B cell (primary cell): ENCODE results near the gene RNF213. TPM values are rescaled to one million over a fixed set of nuclear protein-coding genes. Genes with fewer than 3 reads are reported as not detected.
A peak's percentile ranks its signal among the peaks of the same experiment; 100 is the strongest.

ENCODE experiments used
- ATAC-seq: fragments of 200-7000 bp; cut with Tn5 transposase; one replicate; pipeline ENCODE4 v1.10.0; 2021; ENCODE audit warnings: low read depth, mild to moderate bottlenecking, moderate number of reproducible peaks, moderate library complexity
- CTCF ChIA-PET: fragments of 350-600 bp; sonication (Branson Sonifier 250); formaldehyde crosslinking; loops from one replicate; lab custom pipeline; 2021; ENCODE audit warnings: antibody characterized with exemption, inconsistent platforms; lab: Charles Lee
- POLR2A ChIA-PET: fragments of 350-600 bp; sonication (Branson Sonifier 250); formaldehyde crosslinking; loops from one replicate; lab custom pipeline; 2021; ENCODE audit warnings: antibody characterized with exemption; lab: Charles Lee
- DNase-seq: peaks from one replicate; pipeline ENCODE4 v3.0.0; 2013
- H2AFZ ChIP-seq: 2 replicates; pipeline ENCODE4 v1.6.1; 2012; ENCODE audit warnings: mild to moderate bottlenecking, low read depth, low read length; ENCODE audit not compliant: insufficient read depth, poor library complexity, severe bottlenecking
- H3K27ac ChIP-seq, 2 donors: 1 replicate in 1 of 2; 2 replicates in 1 of 2; pipeline ENCODE4 v1.5.1; 2012 to 2013; ENCODE audit warnings: low read length in 2 of 2, mild to moderate bottlenecking in 2 of 2, moderate library complexity in 1 of 2
- H3K27me3 ChIP-seq, 4 experiments: fragments of 200-600 bp in 1 of 4; sonication (generic) in 1 of 4; replicated peaks in 1 of 4; 1 replicate in 2 of 4; 2 replicates in 2 of 4; pipeline versions ENCODE4 v1.6.1 to v1.7.0; 2013 to 2016; ENCODE audit warnings: low read length in 3 of 4, mild to moderate bottlenecking in 2 of 4, mixed read lengths in 1 of 4, moderate library complexity in 1 of 4; ENCODE audit not compliant: insufficient read depth in 4 of 4, control insufficient read depth in 3 of 4; ENCODE audit errors: control extremely low read depth in 1 of 4
- H3K36me3 ChIP-seq, 2 experiments: replicated peaks in 1 of 2; 1 replicate in 1 of 2; 2 replicates in 1 of 2; pipeline versions ENCODE4 v1.6.1 to v1.7.1; 2013; ENCODE audit warnings: low read length in 1 of 2; ENCODE audit not compliant: insufficient read depth in 2 of 2, control insufficient read depth in 1 of 2; ENCODE audit errors: control extremely low read depth in 1 of 2, extremely low read depth in 1 of 2
- H3K4me1 ChIP-seq, 2 donors: fragments of 200-600 bp in 1 of 2; sonication (generic) in 1 of 2; 1 replicate in 1 of 2; 2 replicates in 1 of 2; pipeline versions ENCODE4 v1.5.1 to v1.6.1; 2013 to 2017; ENCODE audit warnings: low read length in 2 of 2; ENCODE audit not compliant: control insufficient read depth in 2 of 2, insufficient read depth in 2 of 2
- H3K4me2 ChIP-seq: replicated peaks from 2 replicates; pipeline ENCODE3; 2012; ENCODE audit warnings: mild to moderate bottlenecking, low read depth, low read length; ENCODE audit not compliant: poor library complexity, severe bottlenecking
- H3K4me3 ChIP-seq, 5 experiments: fragments of 200-600 bp in 1 of 5; sonication (generic) in 1 of 5; 1 replicate in 3 of 5; 2 replicates in 2 of 5; pipeline versions ENCODE4 v1.5.1 to v1.7.0; 2011 to 2016; ENCODE audit warnings: low read length in 4 of 5, mild to moderate bottlenecking in 4 of 5, low read depth in 2 of 5, control low read depth in 1 of 5, moderate library complexity in 1 of 5; ENCODE audit not compliant: insufficient read depth in 1 of 5; ENCODE audit errors: control extremely low read depth in 1 of 5, extremely low read depth in 1 of 5
- H3K79me2 ChIP-seq: fragments of 200-600 bp; sonication (generic); one replicate; pipeline ENCODE4 v1.6.0; 2016; ENCODE audit warnings: low read length; ENCODE audit not compliant: control insufficient read depth, insufficient read depth
- H3K9ac ChIP-seq: fragments of 200-600 bp; sonication (generic); 2 replicates; pipeline ENCODE4 v1.6.1; 2017; ENCODE audit warnings: mild to moderate bottlenecking, low read length, moderate library complexity
- H3K9me3 ChIP-seq, 3 donors: one replicate each; pipeline versions ENCODE4 v1.6.1 to v1.7.1; 2013; ENCODE audit warnings: low read length in 2 of 3; ENCODE audit not compliant: control insufficient read depth in 2 of 3, insufficient read depth in 1 of 3; ENCODE audit errors: control extremely low read depth in 1 of 3
- H4K20me1 ChIP-seq: 2 replicates; pipeline ENCODE4 v1.6.0; 2012; ENCODE audit warnings: mild to moderate bottlenecking, low read length; ENCODE audit not compliant: insufficient read depth, control insufficient read depth, poor library complexity, severe bottlenecking
- H3K27ac Mint-ChIP-seq: one replicate; pipeline ENCODE4 v1.8.0; 2021; ENCODE audit warnings: mixed read lengths
- H3K27me3 Mint-ChIP-seq: one replicate; pipeline ENCODE4 v1.8.0; 2021; ENCODE audit warnings: mixed read lengths
- H3K4me1 Mint-ChIP-seq: one replicate; pipeline ENCODE4 v1.8.0; 2021; ENCODE audit warnings: mixed read lengths
- H3K4me3 Mint-ChIP-seq: one replicate; pipeline ENCODE4 v1.8.0; 2021; ENCODE audit warnings: mixed read lengths
- H3K9me3 Mint-ChIP-seq: one replicate; pipeline ENCODE4 v1.8.0; 2022; ENCODE audit warnings: mixed read lengths; ENCODE audit not compliant: insufficient read depth
- EZH2 ChIP-seq: IDR thresholded peaks from 2 replicates; pipeline ENCODE4 v1.6.1; 2012; ENCODE audit warnings: borderline replicate concordance, low read depth, mild to moderate bottlenecking, moderate library complexity, low read length; ENCODE audit not compliant: insufficient read depth, poor library complexity, severe bottlenecking
- WGBS: methylation state at CpG from one replicate; pipeline ENCODE4 v1.1.5; 2013; ENCODE audit warnings: missing lambda C conversion rate; ENCODE audit not compliant: insufficient coverage; 5-methylcytosine and 5-hydroxymethylcytosine counted together
- intact Hi-C: fragments of 100-400 bp; cut with micrococcal nuclease; formaldehyde crosslinking; loops from one replicate; pipeline ENCODE4 v1.10.0; 2022
- polyA plus RNA-seq: library from polyadenylated mRNA; depleted of rRNA; stranded (reverse); fragments of >200 nt; gene quantifications from 2 replicates; pipeline ENCODE4 v1.2.3, GENCODE V29; 2012
- total RNA-seq, 2 donors: library from RNA; stranded (reverse); fragments of 120-200 nt in 1 of 2; gene quantifications; 1 replicate in 1 of 2; 2 replicates in 1 of 2; pipeline versions ENCODE4 v1.2.3 to v1.2.4, GENCODE V29; 2013 to 2022
- TF ChIP-seq, protein P1 (sequence below): fragments of 200-600 bp; IDR thresholded peaks from one replicate; pipeline ENCODE4 v1.8.0; 2022; ENCODE audit warnings: antibody characterized with exemption, mild to moderate bottlenecking

RNF213 gene
- total and polyA plus RNA-seq, 2 donors (not counting 1 experiment from before 2014, with no cell fraction given): 121 to 287 TPM

DNA sequence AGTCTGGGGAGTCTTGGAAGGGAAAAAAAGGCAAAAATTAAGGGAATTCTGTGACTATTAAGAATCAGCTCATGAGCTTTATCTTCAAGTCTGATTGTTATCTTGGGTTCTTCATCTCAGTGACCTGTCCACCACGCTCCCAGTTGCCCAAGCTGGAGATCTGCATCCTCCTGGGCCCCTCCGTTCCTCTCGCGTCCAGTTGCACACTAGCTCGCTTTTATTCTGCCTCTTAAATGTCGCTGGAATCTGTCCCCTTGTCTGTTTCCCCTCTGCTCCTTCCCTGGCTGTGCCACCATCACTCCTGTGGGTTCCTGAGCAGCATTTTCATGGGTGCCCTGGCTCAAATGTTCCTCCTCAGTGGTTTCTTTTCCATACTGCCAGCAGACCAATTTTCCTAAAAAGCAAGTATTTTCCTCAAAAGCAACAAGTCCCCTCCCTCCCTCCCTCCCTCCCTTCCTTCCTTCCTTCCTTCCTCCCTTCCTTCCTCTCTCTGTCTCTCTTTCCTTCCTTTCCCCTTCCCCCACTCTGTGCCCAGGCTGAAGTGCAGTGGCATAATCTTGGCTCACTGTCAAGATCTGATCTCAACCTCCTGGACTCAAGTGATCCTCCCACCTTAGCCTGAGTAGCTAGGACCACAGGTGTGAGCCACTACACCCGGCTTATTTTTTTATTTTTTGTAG, 155.7 kb downstream of the RNF213 start:
- TF ChIP-seq, protein P1, sequence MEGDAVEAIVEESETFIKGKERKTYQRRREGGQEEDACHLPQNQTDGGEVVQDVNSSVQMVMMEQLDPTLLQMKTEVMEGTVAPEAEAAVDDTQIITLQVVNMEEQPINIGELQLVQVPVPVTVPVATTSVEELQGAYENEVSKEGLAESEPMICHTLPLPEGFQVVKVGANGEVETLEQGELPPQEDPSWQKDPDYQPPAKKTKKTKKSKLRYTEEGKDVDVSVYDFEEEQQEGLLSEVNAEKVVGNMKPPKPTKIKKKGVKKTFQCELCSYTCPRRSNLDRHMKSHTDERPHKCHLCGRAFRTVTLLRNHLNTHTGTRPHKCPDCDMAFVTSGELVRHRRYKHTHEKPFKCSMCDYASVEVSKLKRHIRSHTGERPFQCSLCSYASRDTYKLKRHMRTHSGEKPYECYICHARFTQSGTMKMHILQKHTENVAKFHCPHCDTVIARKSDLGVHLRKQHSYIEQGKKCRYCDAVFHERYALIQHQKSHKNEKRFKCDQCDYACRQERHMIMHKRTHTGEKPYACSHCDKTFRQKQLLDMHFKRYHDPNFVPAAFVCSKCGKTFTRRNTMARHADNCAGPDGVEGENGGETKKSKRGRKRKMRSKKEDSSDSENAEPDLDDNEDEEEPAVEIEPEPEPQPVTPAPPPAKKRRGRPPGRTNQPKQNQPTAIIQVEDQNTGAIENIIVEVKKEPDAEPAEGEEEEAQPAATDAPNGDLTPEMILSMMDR: no peak
- TF ChIP-seq EZH2: no peak
- intact Hi-C loops: no loop called here
- Histone ChIP-seq H3K27ac (no peak overlapping the region), H3K9me3 (no peaks in the 10 kb centered on the region), H3K9ac (peak overlapping the region; percentile 81), H3K36me3 (peaks cover 0 to 15% of the 10 kb centered on the region in 2 experiments), H4K20me1 (no peaks in the 10 kb centered on the region), H3K4me2 (peak overlapping the region; percentile 88), H2AFZ (no peak overlapping the region), H3K79me2 (peaks cover 23% of the 10 kb centered on the region), H3K27me3 (peaks cover 0 to 9% (median 2%) of the 10 kb centered on the region in 4 experiments), H3K4me3 (no peak overlapping the region), H3K4me1 (peaks cover 14 to 20% of the 10 kb centered on the region in 2 donors)
- DNase-seq (no peak), ATAC-seq (no peak)
- no peaks in the 10 kb centered on the region for H3K9me3 Mint-ChIP-seq
- ChIA-PET CTCF (interaction anchor here (0.7 to 1.1 kb wide), 2 partner anchors 10 to 480 kb away, joined by 3 to 4 read pairs; no protein-coding TSS in a partner anchor), POLR2A (interaction anchor here (0.7 to 1.4 kb wide), 2 partner anchors 11 to 819 kb away, joined by 5 to 10 read pairs; no protein-coding TSS in a partner anchor)
- 100% methylated on average over 6 of the region's 7 CpGs for WGBS
- H3K27ac Mint-ChIP-seq: no peak overlapping the region
- H3K4me3 Mint-ChIP-seq: peak overlapping the region; percentile 71
- peaks cover 24% of the 10 kb centered on the region for H3K4me1 Mint-ChIP-seq
- H3K27me3 Mint-ChIP-seq: peaks cover 21% of the 10 kb centered on the region

DNA sequence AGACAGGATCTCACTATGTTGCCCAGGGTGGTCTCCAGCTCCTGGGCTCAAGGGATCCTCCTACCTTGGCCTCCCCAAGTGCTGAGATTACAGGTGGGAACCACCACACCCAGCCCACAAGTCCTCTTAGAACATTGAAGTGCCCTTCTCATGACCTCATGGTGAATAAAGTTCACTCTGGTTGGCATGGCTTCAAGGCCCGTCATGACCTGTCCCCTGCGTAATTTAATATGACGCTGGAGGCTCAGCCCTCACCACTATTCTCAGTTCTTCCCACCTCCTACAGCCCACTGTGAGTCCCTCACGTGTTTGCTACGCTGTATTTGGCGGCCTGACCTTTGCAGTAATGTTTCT, 156.3 kb downstream of the RNF213 start:
- H3K9ac ChIP-seq: no peak overlapping the region
- peaks cover 23% of the 10 kb centered on the region for H3K79me2 ChIP-seq
- POLR2A ChIA-PET: interaction anchor here (1.4 kb wide), 1 partner anchor 10 kb away, joined by 10 read pairs; no protein-coding TSS in a partner anchor
- DNase-seq (no peak), ATAC-seq (no peak)
- no peaks in the 10 kb centered on the region for H4K20me1 ChIP-seq
- H3K4me1 ChIP-seq: peaks cover 14 to 20% of the 10 kb centered on the region in 2 donors
- Mint-ChIP-seq H3K9me3 (no peaks in the 10 kb centered on the region), H3K4me1 (peaks cover 24% of the 10 kb centered on the region), H3K4me3 (peak overlapping the region; percentile 71), H3K27me3 (peaks cover 18% of the 10 kb centered on the region), H3K27ac (no peak overlapping the region)
- intact Hi-C loops: no loop called here
- CTCF ChIA-PET: no interaction called here
- H2AFZ ChIP-seq: no peak overlapping the region
- no peaks in the 10 kb centered on the region for H3K9me3 ChIP-seq
- no peak overlapping the region for H3K4me2 ChIP-seq
- H3K27ac ChIP-seq: no peak overlapping the region
- H3K4me3 ChIP-seq: no peak overlapping the region
- H3K27me3 ChIP-seq: peaks cover 0 to 9% (median 2%) of the 10 kb centered on the region in 4 experiments
- TF ChIP-seq, protein P1: no peak
- no peak for TF ChIP-seq EZH2
- 95% methylated on average over 4 of the region's 6 CpGs for WGBS
- H3K36me3 ChIP-seq: peaks cover 0 to 15% of the 10 kb centered on the region in 2 experiments
